Measurements from ENCODE around the gene RAF1.

Gene RAF1

DNA sequence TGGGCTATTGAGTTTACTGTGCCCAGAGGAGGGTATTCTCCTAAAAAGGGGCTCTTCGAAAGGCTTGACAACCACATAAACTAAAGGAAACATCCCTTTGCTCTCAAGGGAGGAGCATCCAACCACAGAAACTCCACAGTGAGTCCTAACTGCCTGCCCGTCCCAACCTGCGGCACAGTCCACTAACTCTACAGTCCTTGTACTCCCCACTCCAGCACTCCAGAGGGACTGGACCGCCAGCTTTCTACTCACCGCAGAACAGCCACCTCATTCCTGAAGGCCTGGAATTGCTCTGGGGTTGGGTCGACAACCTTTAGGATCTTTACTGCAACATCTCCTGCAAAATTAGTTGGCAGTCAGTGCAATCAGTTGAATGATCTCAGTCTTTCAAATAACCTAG, 72.5 kb downstream of the RAF1 start:
- DNase-seq (ENCODE audit: low spot score): no peak

DNA sequence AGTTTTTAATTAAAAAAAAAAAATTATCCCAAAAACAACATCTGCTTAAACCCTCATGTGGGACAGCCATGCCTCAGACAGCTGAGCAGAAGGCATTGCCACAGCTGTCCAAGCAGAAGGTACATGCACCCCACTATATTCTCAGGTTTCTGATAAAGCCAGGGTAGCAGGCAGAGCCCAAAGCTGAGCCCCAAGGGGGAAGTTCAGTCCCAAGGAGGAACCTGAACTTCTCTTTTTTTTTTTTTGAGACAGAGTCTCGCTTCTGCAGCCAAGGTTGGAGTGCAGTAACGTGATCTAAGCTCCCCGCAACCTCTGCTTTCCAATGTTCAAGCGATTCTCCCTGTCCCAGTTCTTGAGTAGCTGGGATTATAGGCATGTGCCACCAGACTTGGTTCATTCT, 73.8 kb downstream of the RAF1 start:
- no peak for DNase-seq (ENCODE audit: low spot score)

DNA sequence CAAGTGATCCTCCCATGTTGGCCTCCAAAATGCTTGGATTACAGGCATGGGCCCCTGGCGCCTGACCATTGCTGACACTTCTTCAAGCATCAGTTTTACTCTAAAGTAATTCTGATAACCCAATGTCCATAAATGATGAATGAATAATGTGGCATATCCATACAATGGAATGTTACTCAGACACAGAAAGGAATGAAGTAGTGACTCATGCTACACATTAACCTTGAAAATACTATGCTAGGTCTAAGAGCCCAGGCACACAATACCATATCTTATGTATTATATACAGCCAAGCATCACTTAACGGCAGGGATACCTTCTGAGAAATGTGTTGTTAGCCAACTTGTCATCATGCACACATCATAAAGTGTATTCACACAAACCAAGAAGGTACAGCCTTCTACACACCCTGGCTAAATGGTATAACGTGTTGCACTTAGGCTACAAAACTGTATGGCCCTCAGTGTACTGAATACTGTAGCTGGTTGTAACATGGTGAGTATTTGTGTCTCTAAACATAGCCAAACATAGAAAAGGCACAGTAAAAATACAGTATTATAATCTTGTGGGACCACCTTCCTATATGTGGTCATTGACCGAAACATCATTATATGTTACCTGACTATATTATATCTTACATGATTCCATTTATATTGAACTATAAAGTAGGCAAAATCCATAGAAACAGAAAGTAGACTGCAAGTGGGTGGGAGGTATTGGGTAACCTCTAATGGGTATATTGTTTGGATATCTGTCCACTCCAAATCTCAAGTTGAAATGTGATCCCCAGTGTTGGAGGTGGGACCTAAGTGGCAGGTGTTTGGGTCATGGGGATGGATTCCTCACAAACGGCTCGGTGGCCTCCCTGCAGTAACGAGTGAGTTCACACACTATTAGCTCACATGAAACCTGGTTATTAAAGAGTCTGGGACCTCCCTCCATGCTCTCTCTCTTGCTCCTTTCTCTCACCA, 75.6 kb downstream of the RAF1 start:
- no peak for DNase-seq (ENCODE audit: low spot score)

DNA sequence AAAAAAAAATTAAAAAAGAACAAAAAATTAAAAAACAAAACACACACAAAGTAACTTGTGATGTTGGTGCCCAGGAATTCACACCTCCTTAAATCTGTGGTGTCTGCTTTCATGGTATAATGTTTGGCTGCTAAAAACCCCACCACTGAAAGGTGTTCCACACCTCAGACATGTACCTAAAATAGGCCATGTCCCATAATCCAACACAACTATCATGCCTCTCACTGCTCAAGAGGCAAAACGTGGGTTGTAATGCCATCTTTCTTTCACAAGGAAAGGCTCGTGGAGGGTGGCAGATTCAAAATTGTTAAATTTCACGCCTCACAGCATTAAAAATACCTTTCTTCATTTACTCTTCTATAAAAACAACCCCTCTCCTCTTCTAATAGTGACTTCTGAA, 77.5 kb downstream of the RAF1 start:
- DNase-seq (ENCODE audit: low spot score): no peak

DNA sequence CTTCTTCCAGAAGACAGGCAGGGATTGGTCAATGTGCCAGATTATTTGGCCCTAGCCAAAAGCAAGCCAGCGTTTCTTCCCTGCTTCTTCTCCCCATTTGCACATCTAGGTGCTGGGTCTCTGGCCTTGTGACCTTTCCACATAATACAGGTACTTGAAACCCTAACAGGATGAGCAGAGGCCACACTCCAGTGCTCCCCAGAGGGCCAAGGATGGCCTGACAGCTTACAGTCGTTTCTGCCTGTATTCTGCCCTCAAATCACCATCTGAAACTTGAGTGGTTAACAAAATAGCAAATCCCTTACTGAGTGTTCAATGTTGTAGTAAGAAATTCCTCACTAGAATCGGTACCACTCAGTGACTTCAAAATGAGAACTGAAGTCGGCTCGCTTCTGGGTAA, 77.9 kb downstream of the RAF1 start:
- no peak for DNase-seq (ENCODE audit: low spot score)

DNA sequence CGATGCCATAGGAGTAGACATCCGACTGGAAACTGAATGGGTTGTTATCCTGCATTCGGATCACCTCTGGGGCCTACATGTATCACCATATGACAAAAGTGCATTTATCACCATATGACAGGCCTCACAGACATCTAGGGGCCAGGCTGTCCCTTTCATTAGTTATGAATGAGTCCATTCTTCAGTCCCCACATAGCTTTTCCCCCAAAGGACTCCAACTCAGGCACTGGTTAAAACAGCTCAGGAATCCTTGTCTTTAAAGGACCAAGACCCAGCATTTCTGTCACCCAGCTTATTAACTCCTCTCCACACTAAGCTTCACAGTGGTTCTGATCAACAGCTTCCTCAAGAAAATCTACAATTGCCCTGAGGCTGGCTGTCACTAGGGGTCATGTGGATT, 78.7 kb downstream of the RAF1 start:
- peak; percentile 31 for DNase-seq (ENCODE audit: low spot score)

DNA sequence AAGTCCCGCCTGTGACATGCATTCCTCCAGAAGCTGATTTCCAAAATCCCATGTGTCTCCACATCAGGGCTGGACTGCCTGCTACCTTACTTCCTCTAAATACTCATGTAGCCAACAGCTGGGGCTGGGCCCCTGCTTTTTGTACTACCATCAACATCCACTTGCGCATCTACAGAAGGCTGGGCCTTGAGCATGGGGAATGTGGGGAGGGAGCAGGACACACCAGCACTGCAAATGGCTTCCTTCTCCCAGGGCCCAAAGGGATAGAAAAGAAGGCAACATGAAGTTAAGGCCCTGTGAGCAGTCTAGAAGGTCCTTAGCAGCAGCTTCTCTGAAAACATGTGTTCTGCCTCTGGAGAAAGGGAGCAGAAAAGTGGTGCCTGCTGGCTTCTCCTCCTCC, 79.8 kb downstream of the RAF1 start:
- no peak for DNase-seq (ENCODE audit: low spot score)

DNA sequence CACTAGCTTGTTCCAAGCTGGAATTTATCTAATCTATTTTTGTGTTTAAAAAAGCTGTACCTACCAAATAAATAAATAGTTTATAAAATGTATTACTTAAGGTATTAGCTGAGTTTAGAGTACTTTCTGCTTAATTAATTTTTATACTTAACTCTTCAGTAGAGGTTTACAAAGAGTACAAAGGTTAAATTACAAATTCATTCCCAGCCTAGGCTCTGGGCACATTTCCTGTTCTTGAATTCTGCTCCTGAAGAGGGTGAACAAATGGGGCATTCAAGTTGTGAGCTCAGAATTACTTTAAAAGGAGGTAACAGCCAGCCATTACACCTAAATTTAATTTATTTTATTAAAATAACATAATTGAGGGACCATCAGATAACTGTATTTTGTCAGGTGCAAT, 80.6 kb downstream of the RAF1 start:
- DNase-seq (ENCODE audit: low spot score): peak; percentile 13

DNA sequence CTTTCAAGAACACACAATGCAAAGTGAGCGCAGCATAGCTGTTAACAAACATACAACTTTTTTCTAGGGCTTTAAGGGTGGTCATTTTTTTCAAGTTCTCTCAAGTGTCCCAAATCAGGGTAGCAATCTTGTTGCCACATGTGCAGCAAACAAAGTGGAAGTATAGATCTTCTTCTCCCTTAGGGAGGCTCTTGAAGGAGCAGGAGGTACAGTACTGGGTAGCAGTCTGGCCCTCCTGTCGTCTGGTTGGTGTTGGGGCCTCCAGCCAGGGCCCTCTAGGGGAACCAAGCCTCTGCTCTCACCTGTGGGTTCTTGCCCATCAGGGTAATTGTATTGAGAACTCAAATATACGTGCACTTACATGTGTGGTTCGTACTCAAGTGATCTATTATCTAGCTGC, 81.2 kb downstream of the RAF1 start:
- no peak for DNase-seq (ENCODE audit: low spot score)

DNA sequence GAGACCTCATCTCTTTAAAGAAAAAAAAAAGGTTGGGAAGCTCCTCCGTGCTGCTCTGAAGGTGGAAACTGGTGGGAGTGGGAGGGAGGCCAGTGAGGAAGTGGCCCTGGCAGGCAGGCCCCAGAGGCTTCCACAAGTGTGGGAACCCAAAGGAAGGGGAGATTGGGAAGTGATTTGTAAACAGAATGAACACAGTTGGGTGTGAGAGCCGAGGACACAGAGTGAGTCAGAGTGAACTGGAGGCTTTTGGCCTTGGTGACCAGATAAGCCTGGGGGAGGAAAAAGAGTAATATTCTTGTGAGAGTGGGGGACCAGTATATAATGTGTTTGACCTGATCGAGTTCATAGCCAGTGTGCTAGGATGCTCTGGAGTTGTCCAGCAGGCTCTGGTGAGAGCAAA, 84.0 kb downstream of the RAF1 start:
- DNase-seq (ENCODE audit: low spot score): no peak

DNA sequence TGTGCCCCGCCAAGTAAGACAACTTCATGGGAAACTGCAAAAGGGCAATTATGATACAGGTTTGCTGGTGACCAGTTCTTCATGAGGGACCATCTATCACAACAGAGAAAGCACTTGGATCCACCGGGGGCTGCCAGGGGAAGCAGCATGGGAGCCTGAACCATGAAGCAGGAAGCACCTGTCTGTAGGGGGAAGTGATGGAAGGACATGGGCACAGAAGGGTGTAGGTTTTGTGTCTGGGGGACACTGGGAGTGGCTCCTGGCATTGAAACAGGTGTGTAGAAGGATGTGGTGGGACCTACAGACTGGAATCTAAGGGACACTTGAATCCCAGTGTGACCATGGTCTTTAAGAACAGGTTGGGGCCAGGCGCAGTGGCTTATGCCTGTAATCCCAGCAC, 84.5 kb downstream of the RAF1 start:
- no peak for DNase-seq (ENCODE audit: low spot score)

DNA sequence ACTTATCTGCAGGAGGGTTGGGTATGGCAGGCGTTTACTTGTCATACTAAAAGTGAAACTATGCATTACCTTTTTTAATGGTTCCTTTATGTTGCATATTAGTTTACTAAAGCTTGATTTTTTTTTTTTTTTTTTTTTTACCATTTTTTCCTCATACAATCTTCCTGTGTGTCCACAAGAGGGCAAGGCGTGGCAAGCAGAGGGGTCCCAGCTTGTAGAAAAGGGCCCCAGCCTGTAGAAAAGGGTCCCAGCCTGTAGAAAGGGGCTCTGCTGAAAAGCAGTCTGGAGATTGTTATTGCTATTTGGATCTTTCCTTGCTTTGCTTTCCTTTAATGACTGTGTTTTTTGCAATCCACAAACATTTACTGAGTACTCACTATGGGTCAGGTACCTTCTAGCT, 85.2 kb downstream of the RAF1 start:
- DNase-seq (ENCODE audit: low spot score): no peak

DNA sequence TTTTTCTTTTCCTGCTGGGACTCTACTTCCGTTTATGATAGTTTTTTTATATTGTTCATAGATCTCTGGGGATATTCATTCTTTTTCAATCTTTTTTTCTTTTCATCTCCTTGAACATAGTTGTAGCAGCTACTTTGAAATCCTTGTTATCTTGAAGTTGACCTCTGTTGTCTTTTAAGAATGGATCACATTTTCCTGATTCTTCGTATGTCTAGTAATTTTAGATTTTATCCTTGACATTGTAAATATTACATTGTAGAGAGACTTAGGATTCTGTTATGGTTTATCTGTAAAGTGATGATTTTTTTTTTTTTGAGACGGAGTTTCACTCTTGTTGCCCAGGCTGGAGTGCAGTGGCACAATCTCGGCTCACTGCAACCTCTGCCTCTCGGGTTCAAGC, 86.5 kb downstream of the RAF1 start:
- no peak for DNase-seq (ENCODE audit: low spot score)

DNA sequence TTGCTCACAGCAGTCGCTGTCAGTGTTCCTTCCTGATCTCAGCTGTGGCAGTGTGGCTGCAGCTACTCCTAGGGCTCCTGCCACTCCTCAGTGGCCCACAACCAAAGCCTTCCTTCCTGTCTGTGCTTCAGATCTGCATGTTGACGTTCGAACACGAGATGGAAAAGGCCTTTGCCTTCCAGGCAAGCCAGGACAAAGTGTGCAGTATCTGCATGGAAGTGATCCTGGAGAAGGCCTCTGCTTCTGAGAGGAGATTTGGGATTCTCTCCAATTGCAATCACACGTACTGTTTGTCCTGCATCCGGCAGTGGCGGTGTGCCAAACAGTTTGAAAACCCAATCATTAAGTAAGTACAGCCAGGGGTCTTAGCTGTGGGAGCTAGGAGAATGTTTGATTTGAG, 89.3 kb downstream of the RAF1 start:
- DNase-seq (ENCODE audit: low spot score): no peak

DNA sequence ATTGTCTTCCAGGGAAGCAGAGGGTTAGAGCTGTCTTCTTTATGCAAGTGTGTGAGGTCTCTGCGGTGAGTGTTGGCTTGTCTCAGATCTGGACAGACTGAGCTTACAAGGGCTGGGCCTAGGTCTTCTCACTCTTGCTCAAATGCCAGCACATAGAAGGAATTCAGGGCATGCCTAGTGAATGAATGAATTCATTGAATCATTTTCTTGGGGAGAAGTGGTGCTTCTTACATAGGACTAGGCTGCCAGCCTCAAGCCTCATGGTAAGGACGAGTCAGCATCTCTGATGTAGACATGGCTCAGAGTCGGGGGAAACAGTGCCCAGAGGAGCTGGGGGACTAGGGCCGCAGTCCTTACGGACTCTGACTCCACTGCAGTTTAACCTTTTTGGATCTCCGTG, 89.8 kb downstream of the RAF1 start:
- no peak for DNase-seq (ENCODE audit: low spot score)

DNA sequence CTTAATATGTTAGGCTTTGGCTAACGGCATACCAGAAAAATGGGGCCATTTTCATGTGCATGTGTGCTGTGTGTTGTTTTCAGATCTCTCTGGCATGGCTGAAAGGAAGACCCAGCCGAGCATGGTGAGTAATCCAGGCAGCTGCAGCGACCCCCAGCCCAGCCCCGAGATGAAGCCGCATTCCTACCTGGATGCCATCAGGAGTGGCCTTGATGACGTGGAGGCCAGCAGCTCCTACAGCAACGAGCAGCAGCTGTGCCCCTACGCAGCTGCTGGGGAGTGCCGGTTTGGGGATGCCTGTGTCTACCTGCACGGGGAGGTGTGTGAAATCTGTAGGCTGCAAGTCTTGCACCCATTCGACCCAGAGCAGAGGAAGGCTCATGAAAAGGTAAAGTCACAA, 91.9 kb downstream of the RAF1 start:
- DNase-seq (ENCODE audit: low spot score): no peak

DNA sequence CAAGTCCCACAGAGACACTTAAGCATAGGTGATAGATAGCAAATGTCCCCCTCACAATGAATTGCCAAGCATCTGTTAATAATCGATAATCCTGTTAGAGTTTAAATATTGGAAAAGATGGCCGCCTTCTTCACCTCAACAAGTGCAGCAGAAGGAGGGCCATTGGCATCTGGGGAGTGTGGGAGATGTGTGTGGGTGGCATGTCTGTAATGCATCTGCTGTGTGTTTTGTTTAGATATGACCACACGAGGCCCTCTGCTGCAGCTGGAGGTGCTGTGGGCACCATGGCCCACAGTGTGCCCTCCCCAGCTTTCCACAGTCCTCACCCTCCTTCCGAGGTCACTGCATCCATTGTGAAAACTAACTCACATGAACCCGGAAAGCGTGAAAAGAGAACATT, 94.1 kb downstream of the RAF1 start:
- DNase-seq (ENCODE audit: low spot score): no peak

DNA sequence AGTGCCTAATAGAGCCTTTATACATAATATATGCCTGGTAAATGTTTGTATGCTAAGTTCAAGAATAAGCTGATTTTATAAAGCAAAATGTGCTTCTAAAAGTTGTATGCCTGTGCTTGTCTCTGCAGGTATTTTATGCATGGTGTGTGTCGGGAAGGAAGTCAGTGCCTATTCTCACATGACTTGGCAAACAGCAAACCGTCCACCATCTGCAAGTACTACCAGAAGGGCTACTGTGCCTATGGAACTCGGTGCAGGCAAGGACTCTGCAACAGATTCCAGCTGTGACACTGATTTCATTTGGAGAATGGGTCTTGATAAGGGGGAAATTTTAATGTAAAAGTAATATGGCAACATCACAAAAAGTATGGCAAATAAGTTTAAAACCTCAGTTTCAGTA, 95.2 kb downstream of the RAF1 start:
- DNase-seq (ENCODE audit: low spot score): no peak

DNA sequence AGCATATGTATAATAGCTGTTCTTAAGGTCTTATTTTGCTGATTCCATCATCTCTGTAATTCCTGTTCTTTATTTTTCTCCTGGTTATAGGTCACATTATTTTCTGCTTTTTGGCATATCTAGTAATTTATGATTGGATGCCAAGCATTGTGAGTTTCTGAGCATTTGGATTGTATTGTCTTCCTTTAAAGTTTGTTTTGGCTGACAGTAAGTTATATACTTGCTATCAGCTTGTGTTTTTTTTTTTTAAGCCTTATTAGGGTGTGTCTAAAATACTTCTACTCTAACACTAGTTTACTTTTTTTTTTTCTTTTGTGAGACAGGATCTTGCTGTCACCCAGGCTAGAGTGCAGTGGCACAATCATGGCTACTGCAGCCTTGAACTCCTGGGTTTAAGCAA, 96.9 kb downstream of the RAF1 start:
- no peak for DNase-seq (ENCODE audit: low spot score)

DNA sequence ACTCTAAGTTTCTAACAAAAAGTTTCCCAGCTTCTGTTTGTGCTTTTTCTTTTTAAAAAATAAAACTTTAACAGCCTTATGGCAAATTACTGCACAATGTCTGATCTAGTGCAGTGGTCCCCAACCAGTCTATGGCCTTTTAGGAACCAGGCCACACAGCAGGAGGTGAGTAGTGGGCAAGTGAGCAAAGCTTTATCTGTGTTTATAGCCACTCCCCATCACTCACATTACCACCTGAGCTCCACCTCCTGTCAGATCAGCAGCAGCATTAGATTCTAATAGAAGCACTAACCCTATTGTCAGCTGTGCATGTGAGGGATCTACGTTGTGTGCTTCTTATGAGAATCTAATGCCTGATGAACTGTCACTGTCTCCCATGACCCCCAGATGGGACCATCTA, 101.5 kb downstream of the RAF1 start:
- DNase-seq (ENCODE audit: low spot score): no peak

DNA sequence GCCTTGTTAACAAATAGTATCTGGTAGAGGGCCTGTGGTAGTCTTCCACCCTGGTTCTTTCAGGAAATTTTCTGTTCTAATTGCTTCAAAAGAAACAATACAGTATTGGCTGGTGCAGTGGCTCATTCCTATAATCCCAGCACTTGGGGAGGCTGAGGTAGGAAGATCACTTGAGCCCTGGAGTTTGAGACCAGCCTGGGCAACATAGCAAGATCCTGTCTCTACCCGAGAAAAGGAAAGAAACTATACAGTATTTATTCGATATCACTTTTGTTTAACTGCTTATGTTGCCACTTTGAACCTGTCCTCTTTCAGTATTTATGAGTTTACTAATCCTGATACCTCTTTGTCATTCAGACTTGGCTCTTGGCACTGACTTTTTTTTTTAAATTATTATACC, 102.5 kb downstream of the RAF1 start:
- no peak for DNase-seq (ENCODE audit: low spot score)

DNA sequence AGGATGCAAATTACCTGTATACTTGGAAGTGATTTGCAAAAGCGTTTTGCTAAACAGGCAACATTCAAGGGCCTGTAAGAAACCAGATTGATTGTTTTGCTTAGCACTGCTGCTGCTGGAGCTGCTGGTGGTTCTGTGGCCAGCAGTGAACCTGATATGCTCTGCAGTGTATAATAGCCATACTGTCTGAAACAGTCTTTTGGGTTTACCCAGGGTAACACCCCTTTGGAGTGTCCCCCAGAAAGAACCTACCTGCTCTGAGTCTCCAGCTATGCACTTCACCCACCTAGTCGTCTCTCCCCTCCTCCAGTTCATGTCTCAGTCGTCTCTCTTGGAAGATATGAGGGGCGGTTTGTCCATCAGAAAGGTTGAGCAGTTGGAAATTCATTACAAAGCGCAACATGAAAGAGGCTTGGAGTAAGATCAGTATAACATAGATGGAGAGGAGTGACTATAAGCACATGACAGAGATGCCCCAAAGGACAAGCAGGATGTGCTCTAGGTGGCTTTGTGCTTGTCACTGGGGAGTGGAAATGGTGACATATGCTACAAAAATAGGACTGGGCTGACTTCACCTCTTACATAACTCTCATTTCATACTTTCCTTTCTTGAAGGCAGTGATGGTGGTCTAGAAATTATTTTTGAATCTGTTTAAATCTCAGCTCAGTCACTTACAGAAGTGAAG, 103.3 kb downstream of the RAF1 start:
- no peak for DNase-seq (ENCODE audit: low spot score)

DNA sequence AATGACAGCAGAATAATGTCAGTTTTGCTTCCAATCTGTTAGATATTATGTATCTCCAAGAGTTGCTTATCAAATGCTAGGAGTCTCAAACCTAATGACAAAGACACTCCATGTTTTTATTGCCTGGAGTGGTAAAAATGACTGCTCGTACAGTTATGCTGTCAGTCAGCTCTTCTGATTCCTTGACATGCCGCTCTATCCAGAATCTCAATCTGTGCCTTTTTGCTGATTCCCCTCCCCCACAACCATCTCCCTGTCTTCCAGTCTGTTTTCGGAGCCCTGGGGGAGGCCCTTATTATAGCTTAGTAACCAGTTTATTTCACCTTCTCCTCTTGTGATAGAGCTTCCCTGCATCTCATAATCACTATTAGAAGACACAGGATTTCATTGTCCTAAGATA, 104.4 kb downstream of the RAF1 start:
- no peak for DNase-seq (ENCODE audit: low spot score)

DNA sequence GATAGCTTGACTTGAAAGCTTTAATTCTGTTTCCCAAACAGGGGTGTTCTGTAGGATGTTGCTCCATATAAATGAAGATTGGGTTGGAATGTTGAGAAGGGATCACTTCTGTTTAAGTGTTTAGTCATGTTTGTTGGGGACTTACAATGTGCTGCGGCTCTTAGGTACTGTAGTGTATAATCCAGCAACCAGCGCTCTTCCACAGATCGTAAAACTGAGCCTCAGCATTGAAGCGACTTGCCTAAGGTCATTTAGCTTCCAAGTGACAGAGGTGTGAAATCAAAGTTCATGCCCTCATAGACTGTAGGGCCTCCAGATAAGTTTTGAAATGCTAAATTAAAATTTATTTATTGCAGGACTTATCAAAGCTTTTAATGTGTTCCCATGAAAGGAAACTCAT, 105.2 kb downstream of the RAF1 start:
- DNase-seq (ENCODE audit: low spot score): no peak

Measured in globus pallidus (tissue), 1 donor.